ENCODE measurements around the gene TRIP11.
A peak's percentile ranks its signal among the peaks of the same experiment; 100 is the strongest.

- TF ChIP-seq, protein P1, sequence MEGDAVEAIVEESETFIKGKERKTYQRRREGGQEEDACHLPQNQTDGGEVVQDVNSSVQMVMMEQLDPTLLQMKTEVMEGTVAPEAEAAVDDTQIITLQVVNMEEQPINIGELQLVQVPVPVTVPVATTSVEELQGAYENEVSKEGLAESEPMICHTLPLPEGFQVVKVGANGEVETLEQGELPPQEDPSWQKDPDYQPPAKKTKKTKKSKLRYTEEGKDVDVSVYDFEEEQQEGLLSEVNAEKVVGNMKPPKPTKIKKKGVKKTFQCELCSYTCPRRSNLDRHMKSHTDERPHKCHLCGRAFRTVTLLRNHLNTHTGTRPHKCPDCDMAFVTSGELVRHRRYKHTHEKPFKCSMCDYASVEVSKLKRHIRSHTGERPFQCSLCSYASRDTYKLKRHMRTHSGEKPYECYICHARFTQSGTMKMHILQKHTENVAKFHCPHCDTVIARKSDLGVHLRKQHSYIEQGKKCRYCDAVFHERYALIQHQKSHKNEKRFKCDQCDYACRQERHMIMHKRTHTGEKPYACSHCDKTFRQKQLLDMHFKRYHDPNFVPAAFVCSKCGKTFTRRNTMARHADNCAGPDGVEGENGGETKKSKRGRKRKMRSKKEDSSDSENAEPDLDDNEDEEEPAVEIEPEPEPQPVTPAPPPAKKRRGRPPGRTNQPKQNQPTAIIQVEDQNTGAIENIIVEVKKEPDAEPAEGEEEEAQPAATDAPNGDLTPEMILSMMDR (IDR thresholded peaks at IDR 0.05 in 8 of 11, conservative IDR thresholded peaks at IDR 0.05 in 3 of 11), result no peak
- TF ChIP-seq POLR2A (IDR thresholded peaks at IDR 0.05) (no peak), POLR2AphosphoS5 (IDR thresholded peaks at IDR 0.05) (peak in 2 of 3 donors; percentile 29 to 66)
Measured at GRCh38 chr14:91925001-91925726, 114.7 kb downstream of the TRIP11 start.

All from spleen (tissue), 7 donors.